NCI-H2196 treated with DMSO at 0.1 percent for 48 hours (cell line): ENCODE data around the gene MRI1.
"Not testable (repeated sequence)": the region's sequence is repeated elsewhere in the genome, so short reads cannot be mapped to it uniquely, and the experiment has no call there.

Source experiments
- DNase-seq: peaks from one replicate; lab custom pipeline; 2025; ENCODE audit not compliant: unreplicated experiment; lab: John Stamatoyannopoulos, UW

MRI1 gene

DNA sequence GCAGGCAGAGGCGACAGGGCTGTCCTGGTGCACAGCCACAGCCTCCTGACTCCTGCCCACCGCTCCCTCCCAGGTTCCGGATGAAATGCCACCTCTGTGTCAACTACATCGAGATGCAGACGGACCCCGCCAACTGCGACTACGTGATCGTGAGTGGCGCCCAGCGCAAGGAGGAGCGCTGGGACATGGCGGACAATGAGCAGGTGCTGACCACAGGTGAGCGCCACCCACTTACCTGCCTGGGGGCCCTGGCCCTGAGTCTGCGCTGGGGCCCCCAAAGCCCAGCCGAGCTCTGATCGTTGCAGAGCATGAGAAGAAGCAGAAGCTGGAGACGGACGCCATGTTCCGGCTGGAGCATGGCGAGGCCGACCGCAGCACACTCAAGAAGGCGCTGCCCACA lies 5.5 kb upstream of the MRI1 start:
- no peak for DNase-seq

DNA sequence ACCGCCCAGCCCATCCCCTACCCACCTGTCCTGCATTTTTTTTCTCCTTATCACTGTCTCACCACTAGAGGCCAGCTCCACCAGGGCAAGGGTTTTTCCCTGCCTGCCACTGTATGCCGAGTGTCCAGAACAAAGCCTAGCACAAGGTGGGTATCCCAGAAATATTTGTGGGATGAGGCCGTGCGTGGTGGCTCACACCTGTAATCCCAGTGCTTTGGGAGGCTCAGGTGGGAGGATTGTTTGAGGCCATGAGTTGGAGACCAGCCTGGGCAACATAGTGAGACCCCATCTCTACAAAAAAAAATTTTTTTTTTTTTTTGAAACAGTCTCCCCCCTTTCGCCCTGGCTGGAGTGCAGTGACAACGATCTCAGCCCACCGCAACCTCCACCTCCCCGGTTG lies 2.9 kb upstream of the MRI1 start:
- no peak for DNase-seq

DNA sequence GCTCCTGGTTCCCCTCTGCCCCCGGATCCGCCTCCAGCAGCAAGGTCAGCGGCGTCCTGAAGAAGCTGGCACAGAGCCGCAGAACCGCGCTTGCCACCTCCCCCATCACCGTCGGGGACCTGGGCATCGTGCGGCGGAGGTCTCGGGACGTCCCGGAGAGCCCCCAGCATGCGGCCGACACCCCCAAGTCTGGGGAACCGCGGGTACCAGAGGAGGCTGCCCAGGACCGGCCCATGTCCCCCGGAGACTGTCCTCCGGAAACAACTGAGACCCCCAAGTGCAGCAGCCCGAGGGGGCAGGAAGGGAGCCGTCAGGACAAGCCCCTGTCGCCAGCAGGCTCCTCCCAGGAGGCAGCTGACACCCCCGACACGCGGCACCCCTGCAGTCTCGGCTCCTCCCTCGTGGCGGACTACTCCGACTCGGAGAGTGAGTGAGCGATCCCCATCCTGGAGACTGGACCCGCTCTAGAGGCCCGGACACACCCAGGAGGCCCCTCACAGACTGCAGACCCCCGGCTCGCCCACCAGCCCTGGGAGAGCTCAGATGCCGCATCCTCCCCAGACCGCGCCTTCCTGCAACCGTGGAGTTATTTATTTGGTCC lies 1.6 kb upstream of the MRI1 start:
- no peak for DNase-seq

DNA sequence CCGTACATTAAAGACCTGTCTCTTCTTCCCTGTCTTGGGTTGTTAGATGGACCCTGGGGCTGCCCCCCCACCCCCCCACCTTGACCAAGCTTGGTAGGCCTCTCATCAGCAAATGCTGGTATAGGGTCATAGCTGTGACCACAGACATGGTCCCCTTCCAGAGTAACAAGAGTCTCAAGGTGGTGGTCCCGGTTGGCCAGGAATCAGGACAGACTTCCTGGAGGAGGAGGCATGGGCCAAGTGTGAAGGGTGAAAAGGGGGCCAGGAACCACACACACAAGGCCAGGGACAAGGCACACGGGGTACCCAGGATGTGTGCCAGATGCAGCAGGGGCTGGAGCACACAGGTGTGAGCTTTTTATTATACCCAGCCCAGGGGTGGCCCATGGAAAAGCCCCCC lies 1.1 kb upstream of the MRI1 start:
- no peak for DNase-seq

DNA sequence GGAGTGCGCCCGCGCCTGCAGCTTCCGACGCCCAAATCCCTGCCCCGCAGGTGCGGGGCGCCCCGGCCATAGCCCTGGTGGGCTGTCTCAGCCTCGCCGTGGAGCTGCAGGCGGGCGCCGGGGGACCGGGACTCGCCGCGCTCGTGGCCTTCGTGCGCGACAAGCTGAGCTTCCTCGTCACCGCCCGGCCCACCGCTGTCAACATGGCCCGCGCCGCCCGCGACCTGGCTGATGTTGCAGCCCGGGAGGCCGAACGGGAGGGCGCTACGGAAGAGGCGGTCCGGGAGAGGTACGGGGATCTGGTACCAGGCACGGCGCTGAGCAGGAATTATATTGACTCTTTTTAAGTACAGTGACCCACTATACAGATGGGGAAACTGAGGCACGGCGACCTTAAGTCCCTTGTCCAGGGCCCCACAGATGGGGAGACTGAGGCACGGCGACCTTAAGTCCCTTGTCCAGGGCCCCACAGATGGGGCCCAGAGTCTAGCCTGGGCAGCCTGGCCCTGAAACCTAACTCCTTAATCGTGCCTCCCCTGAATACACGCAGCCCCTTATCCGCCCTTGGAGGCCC lies 586 bp downstream of the MRI1 start:
- no peak for DNase-seq

DNA sequence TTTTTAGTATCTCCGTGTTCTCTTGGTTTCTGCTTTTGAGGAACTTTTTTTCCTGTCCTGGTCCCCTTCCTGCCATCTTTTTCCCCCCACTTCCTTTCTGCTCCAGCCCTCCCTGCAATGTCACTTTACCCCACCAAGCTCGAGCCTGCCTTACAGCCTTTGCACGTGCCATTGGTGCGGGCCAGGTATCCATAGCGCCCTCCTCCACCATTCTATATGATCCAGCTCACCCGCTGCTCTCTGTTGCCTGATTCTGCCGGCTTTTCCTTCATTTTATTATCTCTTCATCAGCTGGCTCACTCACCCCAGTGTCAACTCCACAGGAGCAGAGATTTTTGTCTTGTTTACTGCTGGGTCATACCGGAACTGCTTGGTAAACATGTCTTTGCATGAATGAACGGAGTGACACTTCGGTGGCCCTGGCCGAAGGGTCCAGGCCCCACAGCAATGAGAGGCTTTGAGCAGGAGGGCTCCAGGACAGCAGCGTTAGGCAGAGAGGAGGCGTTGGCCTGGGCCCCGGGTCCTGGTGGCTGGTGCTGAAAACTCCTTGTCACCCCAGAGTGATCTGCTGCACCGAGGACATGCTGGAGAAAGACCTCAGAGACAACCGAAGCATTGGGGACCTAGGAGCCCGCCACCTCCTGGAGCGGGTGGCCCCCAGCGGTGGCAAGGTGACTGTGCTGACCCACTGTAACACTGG lies 1.2 kb downstream of the MRI1 start:
- no peak for DNase-seq

DNA sequence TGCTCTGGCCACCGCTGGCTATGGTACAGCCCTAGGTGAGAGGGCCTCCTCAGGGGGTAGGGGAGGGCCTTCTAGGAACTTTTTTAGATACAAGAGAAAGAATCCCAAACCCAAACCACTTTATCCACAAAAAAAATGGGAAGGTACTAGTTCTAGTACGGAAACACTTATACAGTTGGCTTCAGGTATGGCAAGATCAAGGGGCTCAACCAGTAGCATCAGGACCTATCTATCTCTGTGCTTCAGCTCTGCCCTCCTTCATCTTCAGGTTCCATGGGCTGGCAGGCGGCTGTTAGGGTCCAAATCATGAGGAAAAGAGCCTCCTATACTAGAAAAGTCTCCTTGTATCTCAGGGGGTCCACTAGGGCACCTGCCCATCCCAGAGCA lies 1.8 kb downstream of the MRI1 start:
- DNase-seq, result no peak

DNA sequence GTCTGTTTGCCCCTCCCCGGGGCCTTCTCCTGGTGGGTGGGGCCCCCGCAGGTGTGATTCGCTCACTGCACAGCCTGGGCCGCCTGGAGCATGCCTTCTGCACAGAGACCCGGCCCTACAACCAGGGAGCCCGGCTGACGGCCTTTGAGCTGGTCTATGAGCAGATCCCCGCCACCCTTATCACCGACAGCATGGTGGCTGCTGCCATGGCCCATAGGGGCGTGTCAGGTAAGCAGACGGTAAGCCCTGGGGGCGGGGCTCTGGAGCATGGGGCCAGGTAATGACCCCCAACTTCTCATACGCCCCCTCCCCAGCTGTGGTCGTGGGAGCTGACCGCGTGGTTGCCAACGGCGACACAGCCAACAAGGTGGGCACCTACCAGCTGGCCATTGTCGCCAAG lies 4.2 kb downstream of the MRI1 start:
- no peak for DNase-seq

DNA sequence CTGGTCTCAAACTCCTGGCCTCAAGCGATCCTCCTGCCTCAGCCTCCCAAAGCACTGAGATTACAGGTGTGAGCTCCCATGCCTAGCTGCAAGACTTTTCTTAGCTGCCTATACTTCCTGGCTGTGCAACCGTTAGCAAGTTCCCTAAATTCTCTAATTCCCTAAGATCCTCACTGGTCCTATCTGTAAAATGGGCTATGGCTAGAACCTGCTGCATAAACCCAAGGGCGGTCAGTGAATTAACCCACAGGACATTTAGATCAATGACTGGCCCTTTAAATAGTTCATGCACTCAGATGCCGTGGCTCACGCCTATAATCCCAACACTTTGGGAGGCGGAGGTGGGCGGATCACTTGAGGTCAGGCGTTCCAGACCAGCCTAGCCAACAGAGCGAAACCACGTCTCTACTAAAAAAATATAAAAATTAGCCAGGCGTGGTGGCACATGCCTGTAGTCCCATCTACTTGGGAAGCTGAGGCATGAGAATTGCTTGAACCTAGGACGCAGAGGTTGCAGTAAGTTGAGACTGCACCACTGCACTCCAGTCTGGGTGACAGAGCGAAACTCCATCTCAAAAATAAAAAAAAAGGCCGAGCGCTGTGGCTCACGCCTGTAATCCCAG lies 5.8 kb downstream of the MRI1 start:
- DNase-seq, result no peak

DNA sequence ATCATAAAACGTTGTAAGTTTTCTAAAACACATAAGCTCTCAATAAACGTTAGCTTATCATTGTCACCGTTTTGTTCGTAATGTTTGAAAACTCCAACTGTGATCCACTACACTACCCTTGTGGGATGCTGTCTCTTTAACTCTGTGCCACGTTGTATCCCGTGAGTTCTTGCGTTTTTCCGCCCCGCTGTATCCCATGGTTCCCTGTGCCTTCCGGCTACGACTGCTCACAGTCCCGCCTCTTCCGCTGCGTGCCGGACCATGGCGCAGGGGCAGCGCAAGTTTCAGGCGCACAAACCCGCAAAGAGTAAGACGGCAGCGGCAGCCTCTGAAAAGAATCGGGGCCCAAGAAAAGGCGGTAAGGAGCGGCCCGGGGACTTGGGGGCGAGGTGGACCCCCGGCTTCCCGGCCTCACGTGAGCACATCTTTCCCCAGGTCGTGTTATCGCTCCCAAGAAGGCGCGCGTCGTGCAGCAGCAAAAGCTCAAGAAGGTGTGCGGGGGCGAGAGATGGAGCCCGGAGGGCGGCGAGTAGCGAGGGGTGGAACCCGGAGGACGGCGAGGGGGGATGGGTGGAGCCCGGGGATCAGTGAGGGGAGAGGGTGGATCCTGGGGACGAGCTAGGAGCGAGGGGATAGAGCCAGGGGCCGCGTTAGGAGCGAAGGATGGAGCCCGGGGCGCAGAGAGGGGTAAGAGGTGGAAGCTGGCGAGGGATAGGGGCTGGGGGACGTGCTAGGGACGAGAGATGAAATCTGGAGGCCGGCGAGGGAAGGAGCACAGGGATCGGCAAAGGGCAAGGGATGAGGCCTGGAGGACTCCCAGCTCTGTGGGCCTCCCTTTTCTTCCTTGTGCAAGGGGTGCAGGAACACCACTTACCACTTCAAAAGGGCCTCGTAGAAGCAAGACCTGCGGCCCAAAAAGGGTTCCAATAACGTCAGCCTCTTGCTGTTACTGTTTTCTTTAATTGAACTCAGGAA lies 10.2 kb downstream of the MRI1 start, which contains the start of gene C19orf53:
C19orf53 (plus strand) TSS at position 240 of the 975 bp plus-strand sequence; CDS start at position 262, 22 bp downstream.
- peak; percentile 79 for DNase-seq

DNA sequence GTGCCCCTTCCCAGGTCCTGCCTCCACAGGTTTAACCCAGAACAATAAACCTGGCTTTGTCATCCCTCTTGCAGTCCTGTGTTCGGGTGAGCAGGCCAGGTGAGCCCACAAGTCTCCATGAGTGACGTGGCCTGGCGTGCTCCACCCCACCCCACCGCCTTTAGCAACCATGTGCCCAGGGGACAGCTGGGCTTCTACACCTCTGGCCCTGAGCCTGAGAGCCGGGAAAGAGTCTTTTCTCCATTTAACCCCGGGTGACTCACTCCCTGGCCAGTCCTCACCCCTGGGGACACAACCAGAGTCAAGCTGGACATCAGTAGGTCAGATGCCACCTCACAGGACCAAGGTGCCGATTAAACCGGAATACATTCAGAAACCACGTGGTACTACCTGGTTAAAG lies 14.1 kb downstream of the MRI1 start:
- no peak for DNase-seq

DNA sequence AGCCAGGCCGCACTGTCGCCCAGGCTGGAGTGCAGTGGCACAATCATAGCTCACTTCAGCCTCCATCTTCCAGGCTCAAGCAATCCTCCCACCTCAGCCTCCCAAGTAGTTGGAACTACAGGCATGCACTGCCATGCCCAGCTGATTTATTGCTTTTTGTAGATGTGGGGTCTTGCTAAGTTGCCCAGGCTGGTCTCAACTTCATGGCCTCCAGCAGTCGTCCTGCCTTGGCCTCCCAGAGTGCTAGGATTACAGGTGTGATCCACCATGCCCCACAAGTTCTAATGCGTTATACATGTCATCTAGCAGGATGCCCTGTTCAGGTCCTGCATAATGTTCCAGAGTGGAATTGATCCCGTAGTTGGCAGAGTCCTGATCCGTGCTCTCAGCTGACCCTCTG lies 14.5 kb downstream of the MRI1 start:
- no peak for DNase-seq

DNA sequence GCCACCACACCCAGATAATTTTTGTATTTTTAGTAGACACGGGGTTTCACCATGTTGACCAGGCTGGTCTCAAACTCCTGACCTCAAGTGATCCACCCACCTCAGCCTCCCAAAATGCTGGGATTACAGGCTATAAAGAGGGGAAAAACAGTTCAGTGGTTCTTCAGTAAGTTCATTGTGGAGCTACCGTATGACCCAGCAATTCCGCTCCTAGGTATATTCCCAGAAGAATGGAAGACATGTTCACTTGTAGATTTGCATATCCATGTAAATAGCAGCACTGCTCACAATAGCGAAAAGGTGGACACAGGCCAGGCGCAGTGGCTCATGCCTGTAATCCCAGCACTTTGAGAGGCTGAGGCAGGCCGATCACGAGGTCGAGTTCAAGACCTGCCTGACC lies 15.5 kb downstream of the MRI1 start:
- not testable (repeated sequence) for DNase-seq

DNA sequence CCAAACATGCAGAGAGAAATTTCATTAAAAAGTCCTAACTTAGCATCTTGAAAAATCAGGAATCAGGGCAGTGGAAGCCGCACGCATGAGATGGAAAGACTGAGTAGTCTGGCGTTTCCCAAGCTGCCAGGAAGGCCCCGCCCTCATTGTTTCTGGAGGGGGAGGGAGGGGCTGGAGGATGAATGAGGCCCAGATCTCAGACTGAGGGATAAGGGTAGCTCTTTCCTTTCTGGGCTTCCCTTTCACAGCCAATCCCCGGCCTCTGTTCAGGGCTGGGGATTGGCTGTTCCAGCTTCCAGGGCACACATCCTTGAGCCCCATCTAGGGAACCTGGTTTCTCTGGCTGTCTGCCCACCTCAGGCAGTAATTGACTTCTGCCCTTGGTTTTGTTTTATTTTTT lies 17.2 kb downstream of the MRI1 start:
- peak; percentile 80 for DNase-seq

DNA sequence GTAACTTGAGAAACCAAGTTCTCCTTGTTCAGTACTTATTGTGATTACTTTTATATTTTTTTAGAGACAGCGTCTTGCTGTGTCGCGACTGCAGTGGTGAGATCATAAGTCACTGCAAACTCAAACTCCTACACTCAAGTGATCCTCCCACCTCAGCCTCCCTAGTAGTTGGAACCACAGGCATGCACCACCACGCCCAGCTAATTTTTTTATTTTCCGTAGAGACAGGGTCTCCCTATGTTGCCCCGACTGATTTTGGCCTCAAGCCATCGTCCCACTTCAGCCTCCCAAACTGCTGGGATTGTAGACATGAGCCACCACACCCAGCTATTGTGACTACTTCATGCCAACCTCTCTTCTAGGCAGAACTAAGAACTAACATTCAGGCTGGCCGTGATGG lies 18.2 kb downstream of the MRI1 start:
- DNase-seq, result no peak

DNA sequence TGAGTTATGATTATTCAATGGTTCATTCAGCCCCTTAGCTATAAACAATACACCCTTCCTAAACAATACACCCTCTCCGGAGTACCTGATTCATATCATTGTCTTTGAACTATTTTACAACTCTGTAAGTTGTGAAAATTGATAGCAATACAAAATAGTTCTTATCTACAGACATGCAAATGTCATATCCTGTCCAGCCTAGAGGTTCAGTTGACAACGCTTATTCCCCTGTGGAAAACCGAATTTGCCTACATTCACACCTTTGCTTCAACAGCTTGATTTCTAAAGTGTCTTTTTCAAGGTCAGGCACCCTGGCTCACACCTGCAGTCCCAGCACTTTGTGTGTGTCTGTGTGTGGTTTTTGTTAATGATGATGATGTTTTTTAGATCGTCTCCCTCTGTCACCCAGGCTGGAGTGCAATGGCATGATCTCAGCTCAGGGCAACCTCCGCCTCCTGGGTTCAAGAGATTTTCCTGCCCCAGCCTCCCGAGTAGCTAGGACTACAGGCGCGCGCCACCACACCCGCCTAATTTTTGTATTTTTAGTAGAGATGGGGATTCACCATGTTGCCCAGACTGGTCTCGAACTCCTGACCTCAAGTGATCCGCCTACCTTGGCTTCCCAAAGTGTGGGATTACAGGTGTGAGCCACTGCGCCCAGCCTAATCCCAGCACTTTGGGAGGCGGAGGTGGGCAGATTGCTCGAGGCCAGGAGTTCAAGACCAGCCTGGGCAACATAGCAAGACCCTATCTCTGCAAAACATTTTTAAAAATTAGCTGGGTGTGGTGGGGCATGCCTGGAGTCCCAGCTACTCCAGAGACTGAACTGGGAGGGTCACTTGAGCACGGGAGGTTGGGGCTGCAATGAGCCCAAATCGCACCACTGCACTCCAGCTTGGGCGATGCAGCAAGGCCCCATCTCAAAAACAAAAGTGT lies 19.5 kb downstream of the MRI1 start:
- no peak for DNase-seq

DNA sequence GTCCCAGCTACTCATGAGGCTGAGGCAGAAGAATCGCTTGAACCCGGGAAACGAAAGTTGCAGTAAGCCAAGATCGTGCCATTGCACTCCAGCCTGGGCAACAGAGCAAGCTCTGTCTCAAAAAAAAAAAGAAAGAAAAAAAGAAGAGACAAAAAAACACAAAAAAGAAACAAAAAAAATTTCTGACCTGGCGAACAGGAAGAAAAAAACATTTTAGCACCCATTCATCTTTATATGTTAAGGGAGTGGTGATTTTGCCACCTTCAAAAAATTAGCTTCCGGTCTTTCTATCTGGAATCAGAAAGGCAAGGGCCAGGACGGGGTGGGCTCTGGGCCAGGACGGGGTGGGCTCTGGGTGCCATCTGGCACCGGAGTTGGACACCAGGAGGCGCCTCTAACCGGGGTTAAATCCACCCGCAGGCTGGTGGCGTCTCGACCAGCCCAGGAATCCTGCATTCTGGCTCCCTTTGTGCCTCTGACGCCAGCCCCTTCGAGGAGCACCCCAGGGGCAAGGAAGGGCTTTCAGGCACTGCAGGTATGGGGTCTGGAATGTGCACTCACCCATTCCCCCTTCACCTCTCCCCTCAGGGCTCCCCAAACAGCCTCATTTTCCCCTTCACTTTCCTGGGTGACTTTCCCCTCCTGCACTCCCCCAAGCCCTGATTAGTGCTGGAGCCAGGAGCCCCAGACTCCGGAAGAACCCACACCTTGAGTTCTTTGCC lies 20.6 kb downstream of the MRI1 start:
- no peak for DNase-seq

DNA sequence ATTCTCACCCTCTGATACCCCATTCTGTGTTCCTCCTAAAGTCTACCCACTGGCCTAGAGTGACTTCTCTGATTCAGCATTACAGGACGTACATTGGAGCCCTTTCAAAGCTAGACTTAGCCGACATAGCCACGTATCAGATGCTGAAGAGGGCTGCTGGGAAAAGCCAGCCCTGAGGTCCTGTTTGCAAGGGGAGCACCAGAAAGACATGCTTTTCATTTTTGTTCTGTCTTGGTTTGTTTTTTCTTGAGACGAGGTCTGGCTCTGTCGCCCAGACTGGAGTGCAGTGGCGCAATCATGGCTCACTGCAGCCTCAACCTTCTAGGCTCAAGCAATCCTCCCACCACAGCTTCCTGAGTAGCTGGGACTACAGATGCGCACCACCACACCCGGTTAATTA lies 24.7 kb downstream of the MRI1 start:
- no peak for DNase-seq

DNA sequence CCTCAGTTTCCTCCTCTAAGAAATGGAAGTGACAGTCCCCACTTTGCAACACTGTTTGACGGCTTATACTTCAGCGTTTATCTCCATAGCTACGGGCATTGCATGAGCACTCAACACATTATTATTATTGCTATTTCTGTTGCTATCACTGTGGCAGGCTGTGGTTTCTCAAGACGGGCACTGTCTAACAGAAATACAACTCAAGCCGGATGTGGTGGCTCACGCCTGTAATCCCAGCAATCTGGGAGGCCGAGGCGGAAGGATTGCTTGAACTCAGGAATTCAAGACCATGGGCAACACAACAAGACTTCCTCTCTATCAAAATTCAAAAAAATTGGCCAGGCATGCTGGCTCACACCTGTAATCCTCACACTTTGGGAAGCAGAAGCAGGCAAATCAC lies 26.0 kb downstream of the MRI1 start:
- no peak for DNase-seq
